SH-SY5Y (cell line): Measurements from ENCODE around the gene LENEP.

Experiments
- GATA2 ChIP-seq: IDR thresholded peaks from 2 replicates; pipeline ENCODE4 v1.6.1; 2011; ENCODE audit warnings: mild to moderate bottlenecking, low read depth, low read length
- GATA3 ChIP-seq: IDR thresholded peaks from 2 replicates; pipeline ENCODE4 v1.6.1; 2011; ENCODE audit warnings: low read depth, mild to moderate bottlenecking, low read length, moderate library complexity

GRCh38 chr1:155008015-155008941 lies 14.9 kb downstream of the LENEP start:
- TF ChIP-seq GATA2 (no peak), GATA3 (no peak)
